HepG2 (cell line): Measurements from ENCODE around the gene ZNF181. TPM values are rescaled to one million over a fixed set of nuclear protein-coding genes. Genes with fewer than 3 reads are reported as not detected.

Experiments
- CAMTA2 ChIP-seq: sonication (generic); formaldehyde crosslinking; IDR thresholded peaks from 2 replicates; pipeline ENCODE4 v1.4.0; 2020; ENCODE audit warnings: mild to moderate bottlenecking, missing genetic modification reagents, borderline replicate concordance
- HNF4A ChIP-seq: sonication (generic); formaldehyde crosslinking; IDR thresholded peaks from 2 replicates; pipeline ENCODE4 v1.4.0; 2020; ENCODE audit warnings: missing genetic modification reagents
- MAZ ChIP-seq, 2 experiments: sonication (generic) in 1 of 2; formaldehyde crosslinking in 1 of 2; IDR thresholded peaks; 2 replicates each; pipeline versions ENCODE4 v1.5.0 to v1.6.1; 2012 to 2020; ENCODE audit warnings: low read depth in 2 of 2, mild to moderate bottlenecking in 2 of 2, borderline replicate concordance in 1 of 2, improper control_type of control experiment in 1 of 2, low read length in 1 of 2, missing genetic modification reagents in 1 of 2, moderate library complexity in 1 of 2
- SP5 ChIP-seq: IDR thresholded peaks from 2 replicates; pipeline ENCODE4 v1.6.1; 2016; ENCODE audit warnings: low read depth, borderline replicate concordance
- TAF15 ChIP-seq: fragments of 200-400 bp; formaldehyde crosslinking; IDR thresholded peaks from one replicate; pipeline ENCODE4 v1.6.1; 2018; ENCODE audit warnings: mild to moderate bottlenecking, low read depth, low read length; ENCODE audit not compliant: poor library complexity, severe bottlenecking
- ZNF776 ChIP-seq: sonication (generic); formaldehyde crosslinking; IDR thresholded peaks from 2 replicates; pipeline ENCODE4 v1.4.0; 2020; ENCODE audit warnings: mild to moderate bottlenecking, missing genetic modification reagents
- polyA plus RNA-seq, 8 experiments: library from polyadenylated mRNA; depleted of rRNA in 3 of 8; stranded (reverse) in 7 of 8; unstranded in 1 of 8; fragments of >200 nt; fragmentation: Illumina TruSeq in 4 of 8; extraction: Trizol in 4 of 8; gene quantifications; 2 replicates each; pipeline versions ENCODE4 v1.2.1 to v1.2.3, GENCODE V29; 2011 to 2016; ENCODE audit warnings: low read depth in 4 of 8, missing spikeins in 1 of 8, mixed read lengths in 1 of 8; ENCODE audit not compliant: insufficient read depth in 1 of 8
- total RNA-seq, 5 experiments: library from RNA; depleted of rRNA; stranded (reverse); fragments of >200 nt; fragmentation: Illumina TruSeq; extraction: Trizol; gene quantifications; 2 replicates each; pipeline ENCODE4 v1.2.3, GENCODE V29; 2016; ENCODE audit warnings: low read depth in 1 of 5
- TF ChIP-seq, protein P1 (sequence below): sonication (generic); formaldehyde crosslinking; IDR thresholded peaks from 2 replicates; pipeline ENCODE4 v1.5.0; 2020; ENCODE audit warnings: missing genetic modification reagents
- TF ChIP-seq, protein P2 (sequence below): sonication (generic); formaldehyde crosslinking; IDR thresholded peaks from 2 replicates; pipeline ENCODE4 v1.5.0; 2020; ENCODE audit warnings: mild to moderate bottlenecking, missing genetic modification reagents, borderline replicate concordance
- TF ChIP-seq, protein P3 (sequence below): sonication (generic); formaldehyde crosslinking; IDR thresholded peaks from 2 replicates; pipeline ENCODE4 v1.5.0; 2020; ENCODE audit warnings: mild to moderate bottlenecking, missing genetic modification reagents, borderline replicate concordance

ZNF181 gene
- total and polyA plus RNA-seq, 2 of the 13 experiments (the other 11 are each of a cell fraction or from before 2014, with no cell fraction given) = 10.6 to 15.5 TPM

DNA sequence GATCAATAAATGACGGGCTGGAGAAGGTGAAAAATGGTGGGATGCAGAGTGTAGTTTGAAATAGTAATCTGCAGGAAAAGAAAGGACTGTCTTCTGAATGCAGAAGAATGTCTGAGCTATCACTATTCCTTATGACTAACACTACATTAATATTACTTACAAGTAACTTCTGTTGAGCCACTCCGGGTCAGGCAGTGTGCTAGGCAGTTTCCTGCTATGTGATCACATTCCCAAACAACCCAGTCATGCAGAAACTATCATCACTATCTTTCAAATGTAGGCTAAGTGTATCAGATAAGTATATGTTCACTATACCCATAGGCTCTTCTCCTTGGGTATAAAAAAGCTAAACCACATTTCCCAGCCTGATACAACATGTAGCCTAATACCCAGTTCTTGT is 32.3 kb downstream of the ZNF181 start (continued):
- TF ChIP-seq, protein P1, sequence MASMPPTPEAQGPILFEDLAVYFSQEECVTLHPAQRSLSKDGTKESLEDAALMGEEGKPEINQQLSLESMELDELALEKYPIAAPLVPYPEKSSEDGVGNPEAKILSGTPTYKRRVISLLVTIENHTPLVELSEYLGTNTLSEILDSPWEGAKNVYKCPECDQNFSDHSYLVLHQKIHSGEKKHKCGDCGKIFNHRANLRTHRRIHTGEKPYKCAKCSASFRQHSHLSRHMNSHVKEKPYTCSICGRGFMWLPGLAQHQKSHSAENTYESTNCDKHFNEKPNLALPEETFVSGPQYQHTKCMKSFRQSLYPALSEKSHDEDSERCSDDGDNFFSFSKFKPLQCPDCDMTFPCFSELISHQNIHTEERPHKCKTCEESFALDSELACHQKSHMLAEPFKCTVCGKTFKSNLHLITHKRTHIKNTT (CRISPR knock-in tag) = no peak
- TF ChIP-seq, protein P2, sequence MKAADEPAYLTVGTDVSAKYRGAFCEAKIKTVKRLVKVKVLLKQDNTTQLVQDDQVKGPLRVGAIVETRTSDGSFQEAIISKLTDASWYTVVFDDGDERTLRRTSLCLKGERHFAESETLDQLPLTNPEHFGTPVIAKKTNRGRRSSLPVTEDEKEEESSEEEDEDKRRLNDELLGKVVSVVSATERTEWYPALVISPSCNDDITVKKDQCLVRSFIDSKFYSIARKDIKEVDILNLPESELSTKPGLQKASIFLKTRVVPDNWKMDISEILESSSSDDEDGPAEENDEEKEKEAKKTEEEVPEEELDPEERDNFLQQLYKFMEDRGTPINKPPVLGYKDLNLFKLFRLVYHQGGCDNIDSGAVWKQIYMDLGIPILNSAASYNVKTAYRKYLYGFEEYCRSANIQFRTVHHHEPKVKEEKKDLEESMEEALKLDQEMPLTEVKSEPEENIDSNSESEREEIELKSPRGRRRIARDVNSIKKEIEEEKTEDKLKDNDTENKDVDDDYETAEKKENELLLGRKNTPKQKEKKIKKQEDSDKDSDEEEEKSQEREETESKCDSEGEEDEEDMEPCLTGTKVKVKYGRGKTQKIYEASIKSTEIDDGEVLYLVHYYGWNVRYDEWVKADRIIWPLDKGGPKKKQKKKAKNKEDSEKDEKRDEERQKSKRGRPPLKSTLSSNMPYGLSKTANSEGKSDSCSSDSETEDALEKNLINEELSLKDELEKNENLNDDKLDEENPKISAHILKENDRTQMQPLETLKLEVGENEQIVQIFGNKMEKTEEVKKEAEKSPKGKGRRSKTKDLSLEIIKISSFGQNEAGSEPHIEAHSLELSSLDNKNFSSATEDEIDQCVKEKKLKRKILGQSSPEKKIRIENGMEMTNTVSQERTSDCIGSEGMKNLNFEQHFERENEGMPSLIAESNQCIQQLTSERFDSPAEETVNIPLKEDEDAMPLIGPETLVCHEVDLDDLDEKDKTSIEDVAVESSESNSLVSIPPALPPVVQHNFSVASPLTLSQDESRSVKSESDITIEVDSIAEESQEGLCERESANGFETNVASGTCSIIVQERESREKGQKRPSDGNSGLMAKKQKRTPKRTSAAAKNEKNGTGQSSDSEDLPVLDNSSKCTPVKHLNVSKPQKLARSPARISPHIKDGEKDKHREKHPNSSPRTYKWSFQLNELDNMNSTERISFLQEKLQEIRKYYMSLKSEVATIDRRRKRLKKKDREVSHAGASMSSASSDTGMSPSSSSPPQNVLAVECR (CRISPR knock-in tag) = no peak
- TF ChIP-seq HNF4A (CRISPR knock-in tag) (no peak), TAF15 (no peak), SP5 (CRISPR knock-in tag) (no peak), CAMTA2 (CRISPR knock-in tag) (no peak), MAZ (IDR thresholded peaks at IDR 0.05; ENCODE audit: borderline replicate concordance, low read depth, low read length) (no peak), MAZ (CRISPR knock-in tag; IDR thresholded peaks at IDR 0.05; ENCODE audit: low read depth) (no peak), ZNF776 (CRISPR knock-in tag) (no peak)
- TF ChIP-seq, protein P3, sequence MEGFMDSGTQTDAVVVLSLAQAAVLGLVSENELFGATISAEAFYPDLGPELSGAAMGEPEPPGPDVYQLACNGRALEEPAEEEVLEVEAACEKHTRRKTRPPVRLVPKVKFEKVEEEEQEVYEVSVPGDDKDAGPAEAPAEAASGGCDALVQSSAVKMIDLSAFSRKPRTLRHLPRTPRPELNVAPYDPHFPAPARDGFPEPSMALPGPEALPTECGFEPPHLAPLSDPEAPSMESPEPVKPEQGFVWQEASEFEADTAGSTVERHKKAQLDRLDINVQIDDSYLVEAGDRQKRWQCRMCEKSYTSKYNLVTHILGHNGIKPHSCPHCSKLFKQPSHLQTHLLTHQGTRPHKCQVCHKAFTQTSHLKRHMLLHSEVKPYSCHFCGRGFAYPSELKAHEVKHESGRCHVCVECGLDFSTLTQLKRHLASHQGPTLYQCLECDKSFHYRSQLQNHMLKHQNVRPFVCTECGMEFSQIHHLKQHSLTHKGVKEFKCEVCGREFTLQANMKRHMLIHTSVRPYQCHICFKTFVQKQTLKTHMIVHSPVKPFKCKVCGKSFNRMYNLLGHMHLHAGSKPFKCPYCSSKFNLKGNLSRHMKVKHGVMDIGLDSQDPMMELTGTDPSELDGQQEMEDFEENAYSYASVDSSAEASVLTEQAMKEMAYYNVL (CRISPR knock-in tag) = no peak
